OCI-LY7 (cell line): Measurements from ENCODE around the gene ENAH. TPM values are rescaled to one million over a fixed set of nuclear protein-coding genes. Genes with fewer than 3 reads are reported as not detected.
A peak's percentile ranks its signal among the peaks of the same experiment; 100 is the strongest.

Source experiments
- BruUV-seq: library from RNA; stranded (reverse); fragments of 400-500 nt; replicated peaks from 2 replicates; lab custom pipeline; 2021; lab: Mats Ljungman, UMichigan
- CTCF ChIA-PET: fragments of 300-600 bp; sonication (Branson Sonifier 250); formaldehyde crosslinking; loops from one replicate; lab custom pipeline; 2022; ENCODE audit warnings: antibody characterized with exemption; ENCODE audit not compliant: unreplicated experiment; lab: Charles Lee
- POLR2A ChIA-PET: fragments of 300-600 bp; sonication (Branson Sonifier 250); formaldehyde crosslinking; loops from one replicate; lab custom pipeline; 2022; ENCODE audit warnings: antibody characterized with exemption; lab: Charles Lee
- DNase-seq: peaks from one replicate; pipeline ENCODE4 v3.0.0-alpha.2; 2015; ENCODE audit warnings: low spot score
- H2AFZ ChIP-seq: fragments of 200-600 bp; sonication (generic), shearing (Covaris generic); 2 replicates; pipeline ENCODE4 v1.6.1; 2014; ENCODE audit warnings: mild to moderate bottlenecking, antibody characterized with exemption, low read length, moderate library complexity
- H3K27ac ChIP-seq: fragments of 200-600 bp; sonication (generic); 2 replicates; pipeline ENCODE4 v1.5.1; 2014; ENCODE audit warnings: mixed run types, low read depth, mild to moderate bottlenecking, moderate library complexity, low read length, inconsistent platforms; ENCODE audit not compliant: poor library complexity, severe bottlenecking
- H3K36me3 ChIP-seq: fragments of 200-600 bp; sonication (generic); 2 replicates; pipeline ENCODE4 v1.6.1; 2014; ENCODE audit warnings: mild to moderate bottlenecking, antibody characterized with exemption, low read length, moderate library complexity, mixed read lengths; ENCODE audit not compliant: insufficient read depth
- H3K4me1 ChIP-seq: fragments of 200-600 bp; sonication (generic); 2 replicates; pipeline ENCODE4 v1.5.1; 2014; ENCODE audit warnings: mild to moderate bottlenecking, low read length; ENCODE audit not compliant: insufficient read depth, poor library complexity, severe bottlenecking
- H3K4me2 ChIP-seq: fragments of 200-600 bp; sonication (generic); 2 replicates; pipeline ENCODE4 v1.6.1; 2014; ENCODE audit warnings: mild to moderate bottlenecking, low read length
- H3K4me3 ChIP-seq: fragments of 200-600 bp; sonication (generic); 2 replicates; pipeline ENCODE4 v1.5.1; 2014; ENCODE audit warnings: mild to moderate bottlenecking, low read depth, low read length; ENCODE audit not compliant: poor library complexity, severe bottlenecking
- H3K79me2 ChIP-seq: fragments of 200-600 bp; sonication (generic); 2 replicates; pipeline ENCODE4 v1.6.1; 2016; ENCODE audit warnings: low read depth, mild to moderate bottlenecking, low read length, moderate library complexity, mixed read lengths; ENCODE audit not compliant: insufficient read depth
- H3K9me2 ChIP-seq: fragments of 200-600 bp; sonication (generic); 2 replicates; pipeline ENCODE4 v1.6.1; 2016; ENCODE audit warnings: mild to moderate bottlenecking, low read length, mixed read lengths; ENCODE audit not compliant: insufficient read depth
- H3K9me3 ChIP-seq: fragments of 200-600 bp; sonication (generic); 2 replicates; pipeline ENCODE4 v1.6.1; 2014; ENCODE audit warnings: mild to moderate bottlenecking, mixed run types, low read length, mixed read lengths
- H4K20me1 ChIP-seq: fragments of 200-600 bp; sonication (generic); 2 replicates; pipeline ENCODE4 v1.6.1; 2014; ENCODE audit warnings: mild to moderate bottlenecking, antibody characterized with exemption, low read length, moderate library complexity, mixed read lengths; ENCODE audit not compliant: insufficient read depth
- CTCF ChIP-seq: fragments of 200-600 bp; sonication (generic); conservative IDR thresholded peaks from 2 replicates; pipeline ENCODE4 v1.5.1; 2014; ENCODE audit warnings: mild to moderate bottlenecking, antibody characterized with exemption, low read length, moderate library complexity, mixed read lengths
- EZH2phosphoT487 ChIP-seq: fragments of 200-600 bp; sonication (generic); IDR thresholded peaks from 2 replicates; pipeline ENCODE4 v1.6.1; 2018; ENCODE audit warnings: low read depth, borderline replicate concordance, mild to moderate bottlenecking, mixed run types, antibody characterized with exemption, low read length, moderate library complexity, mixed read lengths
- intact Hi-C: fragments of 100-400 bp; cut with micrococcal nuclease; formaldehyde crosslinking; loops from one replicate; pipeline ENCODE4 v1.10.0; 2022; ENCODE audit not compliant: unreplicated experiment
- total RNA-seq, 2 experiments: library from RNA; depleted of rRNA in 1 of 2; stranded (reverse); fragments of >200 nt in 1 of 2; shearing (Covaris generic) in 1 of 2; gene quantifications; 2 replicates each; pipeline ENCODE4 v1.2.3, GENCODE V29; 2014 to 2022

Gene ENAH
- total RNA-seq, 2 experiments from 2014 or later: 4.6 to 18.1 TPM

- peak overlapping the region; percentile 10 for H3K27ac ChIP-seq
- H3K4me3 ChIP-seq: no peak overlapping the region
- ChIA-PET CTCF (interaction anchor here (0.5 to 1.0 kb wide), 2 partner anchors 14 to 39 kb away, joined by 3 read pairs; no protein-coding TSS in a partner anchor), POLR2A (interaction anchor here (0.7 to 2.8 kb wide), 3 partner anchors 10 to 46 kb away, joined by 3 to 7 read pairs (median 3); no protein-coding TSS in a partner anchor)
- no peak for TF ChIP-seq CTCF
- no peak for TF ChIP-seq EZH2phosphoT487
- H3K9me2 ChIP-seq: no peaks in the 10 kb centered on the region
- intact Hi-C loops: loop anchor here (5.0 kb wide), 1 partner anchor 597 kb away; the partner anchor contains the start of gene H3-3A
- no peaks in the 10 kb centered on the region for H3K9me3 ChIP-seq
- no peaks in the 10 kb centered on the region for H4K20me1 ChIP-seq
- H3K4me2 ChIP-seq: peak overlapping the region; percentile 28; the same call in 1 of the 2 replicates
- DNase-seq: no peak
- H3K4me1 ChIP-seq: peaks cover 57% of the 10 kb centered on the region
- no TSS peak for BruUV-seq
- no peaks in the 10 kb centered on the region for H3K79me2 ChIP-seq
- H2AFZ ChIP-seq: peak overlapping the region; percentile 50
- H3K36me3 ChIP-seq: no peaks in the 10 kb centered on the region
These were observed 187.8 kb downstream of the ENAH start for GRCh38 chr1:225464851-225465792.

GRCh38 chr1:225462714-225463574, 190.0 kb downstream of the ENAH start:
- no peak overlapping the region for H2AFZ ChIP-seq
- H3K4me1 ChIP-seq: peaks cover 42% of the 10 kb centered on the region
- no peaks in the 10 kb centered on the region for H3K79me2 ChIP-seq
- POLR2A ChIA-PET: interaction anchor here (1.3 kb wide), 1 partner anchor 12 kb away, joined by 5 read pairs; no protein-coding TSS in a partner anchor
- no peak for DNase-seq
- CTCF ChIA-PET: no interaction called here
- no peaks in the 10 kb centered on the region for H3K36me3 ChIP-seq
- no peaks in the 10 kb centered on the region for H3K9me3 ChIP-seq
- no peaks in the 10 kb centered on the region for H4K20me1 ChIP-seq
- TF ChIP-seq CTCF: no peak
- no peak for TF ChIP-seq EZH2phosphoT487
- BruUV-seq: no TSS peak
- no peak overlapping the region for H3K4me3 ChIP-seq
- H3K9me2 ChIP-seq: no peaks in the 10 kb centered on the region
- H3K4me2 ChIP-seq: no peak overlapping the region
- intact Hi-C loops: no loop called here
- H3K27ac ChIP-seq: no peak overlapping the region
